Measurements from ENCODE around the gene COPG2.
"Not testable (repeated sequence)": the region's sequence is repeated elsewhere in the genome, so short reads cannot be mapped to it uniquely, and the experiment has no call there.

COPG2 gene

GRCh38 chr7:130566168-130566897 is 102.2 kb downstream of the COPG2 start:
- DNase-seq: no peak

GRCh38 chr7:130560972-130561371 is 107.6 kb downstream of the COPG2 start:
- peak; percentile 8 to 55 (median 44) for DNase-seq

GRCh38 chr7:130559184-130559583 is 109.4 kb downstream of the COPG2 start:
- no peak for DNase-seq

- no peak for DNase-seq
Measured at GRCh38 chr7:130554481-130554880, 114.1 kb downstream of the COPG2 start.

- no peak for DNase-seq
Measured at GRCh38 chr7:130553398-130554029, 115.0 kb downstream of the COPG2 start.

GRCh38 chr7:130544356-130544755 is 124.2 kb downstream of the COPG2 start:
- DNase-seq: no peak

GRCh38 chr7:130543487-130544010 is 125.0 kb downstream of the COPG2 start:
- DNase-seq: no peak

- DNase-seq: not testable (repeated sequence)
Measured at GRCh38 chr7:130542297-130542696, 126.3 kb downstream of the COPG2 start.

- not testable (repeated sequence) for DNase-seq
Measured at GRCh38 chr7:130541287-130541686, 127.3 kb downstream of the COPG2 start.

GRCh38 chr7:130537894-130538293 is 130.7 kb downstream of the COPG2 start:
- not testable (repeated sequence) for DNase-seq

GRCh38 chr7:130529417-130529816 is 139.1 kb downstream of the COPG2 start:
- DNase-seq: no peak

GRCh38 chr7:130527752-130528355 is 140.7 kb downstream of the COPG2 start:
- DNase-seq: not testable (repeated sequence)

GRCh38 chr7:130524628-130525027 is 143.9 kb downstream of the COPG2 start:
- no peak for DNase-seq

- not testable (repeated sequence) for DNase-seq
Measured at GRCh38 chr7:130523519-130524125, 144.9 kb downstream of the COPG2 start.

- DNase-seq: no peak
Measured at GRCh38 chr7:130521258-130521951, 147.1 kb downstream of the COPG2 start.

- DNase-seq: no peak
Measured at GRCh38 chr7:130515315-130516040, 153.1 kb downstream of the COPG2 start.

- no peak for DNase-seq
Measured at GRCh38 chr7:130513447-130513846, 155.1 kb downstream of the COPG2 start.

GRCh38 chr7:130512038-130512437 is 156.5 kb downstream of the COPG2 start:
- not testable (repeated sequence) for DNase-seq

GRCh38 chr7:130506358-130506757 is 162.2 kb downstream of the COPG2 start:
- DNase-seq: no peak

- no peak for DNase-seq
Measured at GRCh38 chr7:130505753-130506152, 162.8 kb downstream of the COPG2 start.

- no peak for DNase-seq
Measured at GRCh38 chr7:130500910-130501309, 167.6 kb downstream of the COPG2 start.

GRCh38 chr7:130500463-130500862 is 168.1 kb downstream of the COPG2 start:
- no peak for DNase-seq

All from suppressor macrophage (primary cell).